KMS-11 (cell line): ENCODE results near the gene FOXO6.

Experiments used
- H2AFZ ChIP-seq: fragments of 200-600 bp; sonication (generic); 2 replicates; pipeline ENCODE4 v1.6.1; 2016; ENCODE audit warnings: antibody characterized with exemption, mixed run types, low read depth
- H3K27ac ChIP-seq: fragments of 200-600 bp; sonication (generic); 2 replicates; pipeline ENCODE4 v1.6.1; 2016; ENCODE audit warnings: mild to moderate bottlenecking, mixed run types
- H3K27me3 ChIP-seq: fragments of 200-600 bp; sonication (generic); 2 replicates; pipeline ENCODE4 v1.6.1; 2017; ENCODE audit warnings: mild to moderate bottlenecking, low read depth, mixed run types, moderate library complexity; ENCODE audit not compliant: insufficient read depth
- H3K36me3 ChIP-seq: fragments of 200-600 bp; sonication (generic); 2 replicates; pipeline ENCODE4 v1.6.1; 2017; ENCODE audit warnings: mild to moderate bottlenecking, mixed run types; ENCODE audit not compliant: insufficient read depth
- H3K4me1 ChIP-seq: fragments of 200-600 bp; sonication (generic); 2 replicates; pipeline ENCODE4 v1.6.1; 2016; ENCODE audit warnings: mild to moderate bottlenecking, low read depth, mixed run types; ENCODE audit not compliant: poor library complexity, severe bottlenecking
- H3K4me2 ChIP-seq: fragments of 200-600 bp; sonication (generic); 2 replicates; pipeline ENCODE4 v1.7.0; 2016; ENCODE audit warnings: mild to moderate bottlenecking, mixed run types
- H3K4me3 ChIP-seq: fragments of 200-600 bp; sonication (generic); IDR thresholded peaks from 2 replicates; pipeline ENCODE4 v1.6.1; 2017; ENCODE audit warnings: low read depth, low read length, mixed read lengths; ENCODE audit not compliant: insufficient read depth
- H3K79me2 ChIP-seq: fragments of 200-600 bp; sonication (generic); 2 replicates; pipeline ENCODE4 v1.6.1; 2016; ENCODE audit warnings: low read depth, mixed run types; ENCODE audit not compliant: insufficient read depth
- H3K9ac ChIP-seq: fragments of 200-600 bp; sonication (generic); 2 replicates; pipeline ENCODE4 v1.6.1; 2016; ENCODE audit warnings: mild to moderate bottlenecking, mixed run types
- H4K20me1 ChIP-seq: fragments of 200-600 bp; sonication (generic); 2 replicates; pipeline ENCODE4 v1.6.1; 2016; ENCODE audit warnings: mild to moderate bottlenecking, mixed run types; ENCODE audit not compliant: insufficient read depth
- TF ChIP-seq, protein P1 (sequence below): fragments of 200-600 bp; sonication (generic); conservative IDR thresholded peaks from 2 replicates; pipeline ENCODE4 v1.6.1; 2017; ENCODE audit warnings: low read depth, mild to moderate bottlenecking, antibody characterized with exemption, low read length, moderate library complexity, mixed read lengths

FOXO6 gene

DNA sequence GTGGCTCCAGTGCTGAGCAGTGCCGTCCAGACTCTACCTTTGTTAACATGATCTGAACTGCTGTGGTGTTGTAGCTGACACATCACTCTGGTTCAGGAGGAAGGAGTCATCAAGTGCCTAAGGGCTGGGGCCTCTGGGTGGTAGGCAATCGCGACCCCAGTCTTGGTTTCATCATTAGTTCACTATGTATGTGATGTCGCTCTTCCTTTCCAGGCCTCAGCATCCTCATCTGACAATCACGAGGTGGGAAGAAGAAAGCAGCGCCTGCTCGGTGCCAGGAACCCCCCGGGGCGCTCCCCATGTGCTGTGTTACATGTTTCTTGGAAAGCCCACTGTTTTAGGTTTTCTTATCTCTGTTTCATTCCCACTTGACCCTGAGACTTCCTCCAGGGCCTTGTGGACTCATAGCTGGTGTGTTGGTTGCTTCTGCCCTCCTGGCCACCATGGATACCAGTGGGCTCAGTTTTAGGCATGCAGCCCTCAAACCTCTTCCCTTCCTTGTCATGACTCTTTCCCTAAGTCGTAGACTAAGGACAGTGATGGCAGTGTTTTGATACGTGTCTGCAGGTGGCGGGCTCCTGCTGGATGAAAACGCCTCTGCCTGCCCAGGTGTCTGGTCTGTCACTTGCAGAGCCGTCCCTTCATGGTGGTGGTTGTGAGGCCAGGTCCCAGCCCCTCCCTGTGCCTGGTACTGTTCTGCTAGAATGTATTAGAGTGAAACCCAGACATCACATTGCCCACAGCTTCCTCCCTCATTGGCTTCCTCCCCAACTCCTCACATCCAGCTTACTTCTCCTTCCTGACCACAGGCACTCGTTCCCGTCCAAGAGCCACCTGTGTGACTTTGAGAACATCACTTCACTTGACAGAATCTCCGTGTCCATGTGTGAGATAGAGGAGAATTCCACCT, 17.2 kb upstream of the FOXO6 start:
- Histone ChIP-seq H4K20me1 (no peaks in the 10 kb centered on the region), H3K27me3 (no peaks in the 10 kb centered on the region), H3K4me1 (peaks cover 5% of the 10 kb centered on the region), H3K4me3 (no peak overlapping the region), H3K79me2 (no peaks in the 10 kb centered on the region), H3K4me2 (no peak overlapping the region), H3K9ac (no peak overlapping the region), H3K36me3 (no peaks in the 10 kb centered on the region), H3K27ac (no peak overlapping the region), H2AFZ (no peak overlapping the region)
- TF ChIP-seq, protein P1, sequence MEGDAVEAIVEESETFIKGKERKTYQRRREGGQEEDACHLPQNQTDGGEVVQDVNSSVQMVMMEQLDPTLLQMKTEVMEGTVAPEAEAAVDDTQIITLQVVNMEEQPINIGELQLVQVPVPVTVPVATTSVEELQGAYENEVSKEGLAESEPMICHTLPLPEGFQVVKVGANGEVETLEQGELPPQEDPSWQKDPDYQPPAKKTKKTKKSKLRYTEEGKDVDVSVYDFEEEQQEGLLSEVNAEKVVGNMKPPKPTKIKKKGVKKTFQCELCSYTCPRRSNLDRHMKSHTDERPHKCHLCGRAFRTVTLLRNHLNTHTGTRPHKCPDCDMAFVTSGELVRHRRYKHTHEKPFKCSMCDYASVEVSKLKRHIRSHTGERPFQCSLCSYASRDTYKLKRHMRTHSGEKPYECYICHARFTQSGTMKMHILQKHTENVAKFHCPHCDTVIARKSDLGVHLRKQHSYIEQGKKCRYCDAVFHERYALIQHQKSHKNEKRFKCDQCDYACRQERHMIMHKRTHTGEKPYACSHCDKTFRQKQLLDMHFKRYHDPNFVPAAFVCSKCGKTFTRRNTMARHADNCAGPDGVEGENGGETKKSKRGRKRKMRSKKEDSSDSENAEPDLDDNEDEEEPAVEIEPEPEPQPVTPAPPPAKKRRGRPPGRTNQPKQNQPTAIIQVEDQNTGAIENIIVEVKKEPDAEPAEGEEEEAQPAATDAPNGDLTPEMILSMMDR: no peak

DNA sequence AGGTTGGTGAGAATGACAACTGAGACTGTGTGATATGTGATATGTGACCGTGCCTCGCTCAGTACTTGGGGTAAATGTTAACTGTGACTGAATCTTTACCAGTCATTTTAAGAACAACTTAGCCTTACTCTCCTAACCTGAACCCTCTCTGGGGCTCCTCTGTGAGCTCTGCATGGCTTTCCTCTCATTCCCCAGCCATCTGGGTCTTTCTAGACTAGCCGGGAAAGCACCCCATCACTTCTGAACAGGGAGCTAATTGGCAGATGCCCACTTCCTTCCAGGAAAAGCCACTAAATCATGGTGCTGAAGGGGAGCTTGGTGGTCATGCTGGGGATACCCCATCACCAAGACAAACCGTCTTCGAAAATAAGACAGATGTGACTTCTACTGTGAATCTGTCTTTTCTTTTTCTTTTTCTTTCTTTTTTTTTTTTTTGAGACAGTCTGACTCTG, 16.5 kb upstream of the FOXO6 start:
- Histone ChIP-seq H2AFZ (no peak overlapping the region), H3K4me2 (no peak overlapping the region)
- TF ChIP-seq, protein P1: no peak

DNA sequence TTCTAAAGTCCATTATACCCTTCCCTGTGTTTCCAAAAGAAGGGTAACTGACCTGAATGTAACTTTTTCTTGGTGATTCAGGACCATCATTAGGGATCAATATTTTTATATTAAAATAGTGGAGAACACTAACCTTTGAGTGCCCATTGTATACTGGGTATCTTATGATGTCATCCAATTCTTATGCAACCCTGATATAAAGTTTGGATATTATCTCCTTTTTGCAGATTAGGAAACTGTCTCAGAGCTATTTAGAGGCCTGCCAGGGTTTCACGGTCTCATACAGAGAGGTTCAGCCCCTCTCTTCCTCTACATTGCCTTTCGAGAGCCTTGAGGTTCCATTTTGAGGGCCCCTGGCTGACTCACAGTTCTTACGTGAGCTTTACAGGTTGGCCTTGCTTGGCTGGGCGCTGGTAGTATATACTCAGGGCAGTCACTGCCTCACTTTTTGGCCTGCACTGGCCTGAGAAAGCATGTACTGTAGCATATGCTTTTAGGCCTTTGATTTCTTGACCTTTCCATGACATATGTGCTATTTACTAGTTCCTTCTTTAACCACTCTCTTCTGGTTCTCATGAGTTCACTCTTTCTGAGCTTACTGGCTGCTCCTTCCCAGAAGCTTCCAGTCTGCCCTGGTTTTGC, 15.7 kb upstream of the FOXO6 start:
- H3K36me3 ChIP-seq: no peaks in the 10 kb centered on the region
- H2AFZ ChIP-seq: no peak overlapping the region
- H3K4me1 ChIP-seq: peaks cover 5% of the 10 kb centered on the region

More for the DNA sequence above, 16.5 kb upstream of the FOXO6 start:
- no peaks in the 10 kb centered on the region for H3K36me3 ChIP-seq
- no peaks in the 10 kb centered on the region for H4K20me1 ChIP-seq
- peaks cover 5% of the 10 kb centered on the region for H3K4me1 ChIP-seq
- H3K27ac ChIP-seq: no peak overlapping the region
- no peaks in the 10 kb centered on the region for H3K27me3 ChIP-seq
- no peaks in the 10 kb centered on the region for H3K79me2 ChIP-seq
- no peak overlapping the region for H3K9ac ChIP-seq
- no peak overlapping the region for H3K4me3 ChIP-seq

DNA sequence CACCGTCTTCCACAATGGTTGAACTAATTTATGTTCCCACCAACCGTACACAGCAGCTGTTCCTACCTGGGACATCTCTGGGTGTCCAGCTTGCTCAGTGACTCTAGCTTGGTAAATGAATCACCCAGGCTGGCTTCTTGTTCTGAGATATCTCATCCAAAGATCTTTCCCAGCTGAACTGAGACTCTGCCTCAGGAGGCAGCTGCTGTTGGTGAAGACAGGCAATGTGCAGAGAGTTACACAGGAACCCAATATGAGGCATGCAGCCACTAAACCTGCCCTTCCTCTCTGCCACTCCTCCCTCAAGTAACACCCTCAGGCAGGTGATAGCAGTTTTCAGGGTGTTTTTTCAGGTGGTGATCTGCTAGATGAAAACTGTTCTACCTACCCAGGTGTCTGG, 14.0 kb upstream of the FOXO6 start:
- Histone ChIP-seq H3K4me2 (no peak overlapping the region), H3K4me1 (peaks cover 11% of the 10 kb centered on the region), H3K4me3 (no peak overlapping the region), H3K36me3 (no peaks in the 10 kb centered on the region), H3K9ac (no peak overlapping the region), H3K27ac (no peak overlapping the region), H3K27me3 (no peaks in the 10 kb centered on the region), H2AFZ (no peak overlapping the region), H3K79me2 (no peaks in the 10 kb centered on the region), H4K20me1 (no peaks in the 10 kb centered on the region)
- TF ChIP-seq, protein P1: no peak

More for the DNA sequence above, 15.7 kb upstream of the FOXO6 start:
- Histone ChIP-seq H3K9ac (no peak overlapping the region), H4K20me1 (no peaks in the 10 kb centered on the region), H3K4me3 (no peak overlapping the region), H3K4me2 (no peak overlapping the region), H3K79me2 (no peaks in the 10 kb centered on the region), H3K27ac (no peak overlapping the region), H3K27me3 (no peaks in the 10 kb centered on the region)
- TF ChIP-seq, protein P1: no peak
